HCT116 (cell line): ENCODE measurements around the gene DYRK2.

Source experiments
- CEBPB ChIP-seq: IDR thresholded peaks from 2 replicates; pipeline ENCODE4 v1.6.1; 2012; ENCODE audit warnings: low read depth
- CTCF ChIP-seq, 3 experiments: fragments of 200-600 bp in 1 of 3; sonication (generic) in 1 of 3; IDR thresholded peaks in 2 of 3; conservative IDR thresholded peaks in 1 of 3; 2 replicates each; pipeline ENCODE4 v1.5.1; 2012 to 2017; ENCODE audit warnings: low read depth in 2 of 3, low read length in 2 of 3, antibody characterized with exemption in 1 of 3, borderline replicate concordance in 1 of 3, control low read depth in 1 of 3, mild to moderate bottlenecking in 1 of 3, mixed read lengths in 1 of 3, mixed run types in 1 of 3, moderate library complexity in 1 of 3; ENCODE audit not compliant: insufficient read depth in 1 of 3
- EZH2 ChIP-seq: fragments of 200-600 bp; sonication (generic); IDR thresholded peaks from 2 replicates; pipeline ENCODE4 v1.6.1; 2017; ENCODE audit warnings: antibody characterized with exemption, mixed run types
- MAX ChIP-seq: IDR thresholded peaks from 2 replicates; pipeline ENCODE4 v1.6.1; 2012
- POLR2AphosphoS5 ChIP-seq: IDR thresholded peaks from 2 replicates; pipeline ENCODE4 v1.6.1; 2011; ENCODE audit warnings: mild to moderate bottlenecking, low read depth, low read length, moderate library complexity
- RAD21 ChIP-seq: IDR thresholded peaks from 2 replicates; pipeline ENCODE4 v1.6.1; 2012; ENCODE audit warnings: low read depth, mild to moderate bottlenecking
- SP1 ChIP-seq: IDR thresholded peaks from 2 replicates; pipeline ENCODE4 v1.6.1; 2012; ENCODE audit warnings: low read depth
- ZNF274 ChIP-seq: fragments of 200-500 bp; sonication (Bioruptor generic); IDR thresholded peaks from 2 replicates; pipeline ENCODE4 v1.6.1; 2014; ENCODE audit warnings: mild to moderate bottlenecking, low read depth, low read length, inconsistent platforms
- TF ChIP-seq, protein P1 (sequence below): IDR thresholded peaks from 2 replicates; pipeline ENCODE4 v1.6.1; 2012

GRCh38 chr12:67617629-67618028 is 30.9 kb upstream of the DYRK2 start:
- TF ChIP-seq, protein P1, sequence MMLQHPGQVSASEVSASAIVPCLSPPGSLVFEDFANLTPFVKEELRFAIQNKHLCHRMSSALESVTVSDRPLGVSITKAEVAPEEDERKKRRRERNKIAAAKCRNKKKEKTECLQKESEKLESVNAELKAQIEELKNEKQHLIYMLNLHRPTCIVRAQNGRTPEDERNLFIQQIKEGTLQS: no peak
- TF ChIP-seq CTCF (IDR thresholded peaks at IDR 0.05 in 2 of 3, conservative IDR thresholded peaks at IDR 0.05 in 1 of 3; ENCODE audit: borderline replicate concordance in 1 of 3, insufficient read depth in 1 of 3, low read depth in 2 of 3, low read length in 2 of 3) (no peak), MAX (no peak), CEBPB (no peak), ZNF274 (no peak), SP1 (no peak), EZH2 (no peak), RAD21 (no peak), POLR2AphosphoS5 (no peak)
